Thymus (tissue), 11 donors: ENCODE results near the gene COX4I1. TPM values are rescaled to one million over a fixed set of nuclear protein-coding genes. Genes with fewer than 3 reads are reported as not detected.
"Not testable (repeated sequence)": the region's sequence is repeated elsewhere in the genome, so short reads cannot be mapped to it uniquely, and the experiment has no call there.

Experiments
- DNase-seq, 9 donors: peaks; one replicate each; pipeline ENCODE4 v3.0.0-alpha.2; 2013; ENCODE audit warnings: low spot score in 9 of 9, low read depth in 6 of 9, missing footprints in 1 of 9
- H3K27ac ChIP-seq, 2 donors: one replicate each; pipeline ENCODE4 v1.5.1; 2013; ENCODE audit warnings: control low read depth in 1 of 2, low read depth in 1 of 2, low read length in 1 of 2, mild to moderate bottlenecking in 1 of 2, moderate library complexity in 1 of 2
- H3K27me3 ChIP-seq, 2 donors: one replicate each; pipeline ENCODE4 v1.5.1; 2013; ENCODE audit warnings: low read length in 1 of 2; ENCODE audit not compliant: control insufficient read depth in 2 of 2, insufficient read depth in 1 of 2
- H3K36me3 ChIP-seq, 2 donors: one replicate each; pipeline ENCODE4 v1.5.1; 2013; ENCODE audit warnings: low read length in 1 of 2, mild to moderate bottlenecking in 1 of 2, moderate library complexity in 1 of 2; ENCODE audit not compliant: control insufficient read depth in 2 of 2, insufficient read depth in 2 of 2
- H3K4me1 ChIP-seq, 2 donors: one replicate each; pipeline ENCODE4 v1.5.1; 2013; ENCODE audit warnings: low read length in 2 of 2; ENCODE audit not compliant: control insufficient read depth in 2 of 2, insufficient read depth in 2 of 2
- H3K4me3 ChIP-seq, 2 donors: one replicate each; pipeline ENCODE4 v1.5.1; 2013; ENCODE audit warnings: low read length in 2 of 2, control low read depth in 1 of 2, mild to moderate bottlenecking in 1 of 2
- H3K9me3 ChIP-seq, 2 donors: one replicate each; pipeline ENCODE4 v1.5.1; 2013; ENCODE audit warnings: low read length in 1 of 2, mild to moderate bottlenecking in 1 of 2; ENCODE audit not compliant: control insufficient read depth in 2 of 2, insufficient read depth in 1 of 2
- WGBS: extraction: QIAGEN DNeasy Blood & Tissue Kit; methylation state at CpG from one replicate; pipeline ENCODE4 v1.1.7; 2013; 5-methylcytosine and 5-hydroxymethylcytosine counted together
- polyA plus RNA-seq: library from polyadenylated mRNA; stranded (reverse); fragments of 200-250 nt; gene quantifications from one replicate; pipeline ENCODE4 v1.2.3, GENCODE V29; 2013
- total RNA-seq: library from RNA; stranded (reverse); fragments of 120-200 nt; gene quantifications from one replicate; pipeline ENCODE4 v1.2.4, GENCODE V29; 2013
- donor health status: healthy.

Gene COX4I1
- total and polyA plus RNA-seq, 2 donors: 565 to 890 TPM

GRCh38 chr16:85837654-85838053, 38.2 kb downstream of the COX4I1 start:
- H3K27ac ChIP-seq, DNase-seq, H3K4me1 ChIP-seq, H3K4me3 ChIP-seq, H3K9me3 ChIP-seq, H3K36me3 ChIP-seq: not testable (repeated sequence)
- WGBS: 96% methylated on average over 4 of the region's 4 CpGs
- H3K27me3 ChIP-seq: peaks cover 0 to 11% of the 10 kb centered on the region in 2 donors

- H3K27ac ChIP-seq: no peak overlapping the region
- peaks cover 0 to 10% of the 10 kb centered on the region in 2 donors for H3K9me3 ChIP-seq
- WGBS: 90% methylated on average over 11 of the region's 11 CpGs
- H3K36me3 ChIP-seq: no peaks in the 10 kb centered on the region
- DNase-seq: peak in 1 of 9 donors; percentile 12
- H3K4me1 ChIP-seq: no peaks in the 10 kb centered on the region
- H3K4me3 ChIP-seq: no peak overlapping the region
- H3K27me3 ChIP-seq: peaks cover 0 to 12% of the 10 kb centered on the region in 2 donors
Measured at GRCh38 chr16:85838381-85838780, 38.9 kb downstream of the COX4I1 start.

- 96% methylated on average over 21 of the region's 21 CpGs for WGBS
- no peak overlapping the region for H3K27ac ChIP-seq
- no peaks in the 10 kb centered on the region for H3K36me3 ChIP-seq
- peaks cover 0 to 13% of the 10 kb centered on the region in 2 donors for H3K27me3 ChIP-seq
- H3K4me1 ChIP-seq: no peaks in the 10 kb centered on the region
- H3K4me3 ChIP-seq: no peak overlapping the region
- no peak for DNase-seq
- peaks cover 0 to 10% of the 10 kb centered on the region in 2 donors for H3K9me3 ChIP-seq
Measured at GRCh38 chr16:85838876-85839585, 39.5 kb downstream of the COX4I1 start.

- Histone ChIP-seq H3K9me3 (peaks cover 0 to 3% of the 10 kb centered on the region in 2 donors), H3K4me3 (no peak overlapping the region), H3K36me3 (no peaks in the 10 kb centered on the region), H3K27me3 (peaks cover 0 to 13% of the 10 kb centered on the region in 2 donors), H3K4me1 (peaks cover 1 to 4% of the 10 kb centered on the region in 2 donors), H3K27ac (no peak overlapping the region)
- no peak for DNase-seq
- whole genome bisulfite sequencing: 71% methylated on average over 24 of the region's 24 CpGs
Measured at GRCh38 chr16:85839681-85840240, 40.3 kb downstream of the COX4I1 start.

GRCh38 chr16:85840395-85840794, 40.9 kb downstream of the COX4I1 start:
- Histone ChIP-seq H3K4me1 (peaks cover 3 to 9% of the 10 kb centered on the region in 2 donors), H3K36me3 (no peaks in the 10 kb centered on the region), H3K27ac (no peak overlapping the region), H3K27me3 (peaks cover 0 to 13% of the 10 kb centered on the region in 2 donors), H3K4me3 (no peak overlapping the region), H3K9me3 (peaks cover 0 to 3% of the 10 kb centered on the region in 2 donors)
- 98% methylated on average over 9 of the region's 9 CpGs for WGBS
- no peak for DNase-seq

- peaks cover 0 to 3% of the 10 kb centered on the region in 2 donors for H3K9me3 ChIP-seq
- DNase-seq: no peak
- no peaks in the 10 kb centered on the region for H3K36me3 ChIP-seq
- 98% methylated on average over 10 of the region's 10 CpGs for WGBS
- no peak overlapping the region for H3K27ac ChIP-seq
- H3K4me1 ChIP-seq: peaks cover 3 to 9% of the 10 kb centered on the region in 2 donors
- H3K4me3 ChIP-seq: no peak overlapping the region
- peaks cover 0 to 13% of the 10 kb centered on the region in 2 donors for H3K27me3 ChIP-seq
Measured at GRCh38 chr16:85840801-85841200, 41.3 kb downstream of the COX4I1 start.

- no peak overlapping the region for H3K4me3 ChIP-seq
- peaks cover 3 to 9% of the 10 kb centered on the region in 2 donors for H3K4me1 ChIP-seq
- peaks cover 0 to 3% of the 10 kb centered on the region in 2 donors for H3K9me3 ChIP-seq
- peaks cover 0 to 11% of the 10 kb centered on the region in 2 donors for H3K27me3 ChIP-seq
- DNase-seq: no peak
- no peaks in the 10 kb centered on the region for H3K36me3 ChIP-seq
- 95% methylated on average over 9 of the region's 9 CpGs for WGBS
- H3K27ac ChIP-seq: no peak overlapping the region
Measured at GRCh38 chr16:85842435-85842834, 42.9 kb downstream of the COX4I1 start.

GRCh38 chr16:85842848-85843247, 43.4 kb downstream of the COX4I1 start:
- 98% methylated on average over 9 of the region's 9 CpGs for WGBS
- DNase-seq: no peak

GRCh38 chr16:85843471-85844168, 44.1 kb downstream of the COX4I1 start:
- Histone ChIP-seq H3K27me3 (peaks cover 0 to 11% of the 10 kb centered on the region in 2 donors), H3K4me3 (no peak overlapping the region), H3K36me3 (no peaks in the 10 kb centered on the region), H3K9me3 (peaks cover 0 to 3% of the 10 kb centered on the region in 2 donors), H3K27ac (no peak overlapping the region), H3K4me1 (peaks cover 3 to 14% of the 10 kb centered on the region in 2 donors)
- no peak for DNase-seq
- WGBS: 95% methylated on average over 11 of the region's 11 CpGs

More at GRCh38 chr16:85842848-85843247, 43.4 kb downstream of the COX4I1 start:
- Histone ChIP-seq H3K4me1 (peaks cover 3 to 12% of the 10 kb centered on the region in 2 donors), H3K9me3 (peaks cover 0 to 3% of the 10 kb centered on the region in 2 donors), H3K4me3 (no peak overlapping the region), H3K36me3 (no peaks in the 10 kb centered on the region), H3K27ac (no peak overlapping the region), H3K27me3 (peaks cover 0 to 11% of the 10 kb centered on the region in 2 donors)
